D721Med (cell line): Measurements from ENCODE around the gene BANF2.

ENCODE experiments used
- DNase-seq: peaks from one replicate; pipeline ENCODE4 v3.0.0; 2011; ENCODE audit warnings: low spot score; ENCODE audit not compliant: insufficient read length
- FAIRE-seq: peaks from 2 replicates; lab custom pipeline; 2011; peaks lifted over from hg19 to GRCh38; lab: Jason Lieb, UNC
- CTCF ChIP-seq: IDR thresholded peaks from 2 replicates; pipeline ENCODE4 v1.5.1; 2012; ENCODE audit warnings: mild to moderate bottlenecking, control low read depth; ENCODE audit not compliant: insufficient read depth; ENCODE audit errors: missing control alignments

BANF2 gene

GRCh38 chr20:17659801-17660200 lies 40.0 kb upstream of the BANF2 start:
- DNase-seq (no peak), FAIRE-seq (no peak)
- no peak for TF ChIP-seq CTCF

GRCh38 chr20:17660667-17661066 lies 39.1 kb upstream of the BANF2 start:
- TF ChIP-seq CTCF = no peak
- no peak for DNase-seq
- FAIRE-seq = no peak

- FAIRE-seq (no peak), DNase-seq (no peak)
- TF ChIP-seq CTCF = no peak
Observed at GRCh38 chr20:17661121-17661744, 38.5 kb upstream of the BANF2 start.

GRCh38 chr20:17662333-17663039 lies 37.3 kb upstream of the BANF2 start:
- DNase-seq = no peak
- no peak for TF ChIP-seq CTCF
- no peak for FAIRE-seq

GRCh38 chr20:17663040-17663399 lies 36.7 kb upstream of the BANF2 start:
- DNase-seq = no peak
- no peak for FAIRE-seq

GRCh38 chr20:17663486-17663885 lies 36.3 kb upstream of the BANF2 start:
- no peak for FAIRE-seq
- DNase-seq = no peak
- TF ChIP-seq CTCF = no peak

More at GRCh38 chr20:17663040-17663399, 36.7 kb upstream of the BANF2 start:
- TF ChIP-seq CTCF = no peak

- no peak for TF ChIP-seq CTCF
- DNase-seq = no peak
Observed at GRCh38 chr20:17664025-17664633, 35.6 kb upstream of the BANF2 start.

More at GRCh38 chr20:17664025-17664633, 35.6 kb upstream of the BANF2 start:
- FAIRE-seq = no peak
